Measurements from ENCODE around the gene CHCHD6. TPM values are rescaled to one million over a fixed set of nuclear protein-coding genes. Genes with fewer than 3 reads are reported as not detected.

Gene CHCHD6
- total RNA-seq, 1 donor from 2014 or later, result 31.0 TPM

DNA sequence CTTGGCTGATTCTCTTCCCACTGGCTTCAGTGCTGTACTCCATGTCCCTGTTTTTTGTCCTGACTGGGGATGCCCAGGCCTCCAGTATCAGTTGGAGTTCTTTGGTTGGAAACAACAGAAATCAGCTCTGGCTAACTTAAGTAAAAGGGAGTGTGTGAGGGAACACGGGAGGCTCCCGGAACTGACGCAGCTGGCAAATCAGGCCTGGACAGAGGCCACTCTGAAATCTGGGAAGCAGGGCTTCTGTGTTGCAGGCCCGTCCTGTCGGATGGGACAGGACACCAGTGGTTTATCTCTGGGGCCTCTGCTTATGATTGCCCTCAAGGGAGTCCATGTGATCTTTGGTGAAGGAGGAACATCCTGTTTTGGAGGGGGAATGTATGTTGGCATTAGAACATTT is 124.3 kb downstream of the CHCHD6 start:
- Mint-ChIP-seq H3K27ac (no peak overlapping the region), H3K4me1 (no peaks in the 10 kb centered on the region), H3K9me3 (no peaks in the 10 kb centered on the region), H3K4me3 (no peak overlapping the region), H3K36me3 (no peaks in the 10 kb centered on the region), H3K27me3 (ENCODE audit: low read depth) (no peaks in the 10 kb centered on the region)
- DNase-seq (ENCODE audit: low spot score in 2 of 2, unreplicated experiment in 2 of 2), result no peak
- TF ChIP-seq, protein P1, sequence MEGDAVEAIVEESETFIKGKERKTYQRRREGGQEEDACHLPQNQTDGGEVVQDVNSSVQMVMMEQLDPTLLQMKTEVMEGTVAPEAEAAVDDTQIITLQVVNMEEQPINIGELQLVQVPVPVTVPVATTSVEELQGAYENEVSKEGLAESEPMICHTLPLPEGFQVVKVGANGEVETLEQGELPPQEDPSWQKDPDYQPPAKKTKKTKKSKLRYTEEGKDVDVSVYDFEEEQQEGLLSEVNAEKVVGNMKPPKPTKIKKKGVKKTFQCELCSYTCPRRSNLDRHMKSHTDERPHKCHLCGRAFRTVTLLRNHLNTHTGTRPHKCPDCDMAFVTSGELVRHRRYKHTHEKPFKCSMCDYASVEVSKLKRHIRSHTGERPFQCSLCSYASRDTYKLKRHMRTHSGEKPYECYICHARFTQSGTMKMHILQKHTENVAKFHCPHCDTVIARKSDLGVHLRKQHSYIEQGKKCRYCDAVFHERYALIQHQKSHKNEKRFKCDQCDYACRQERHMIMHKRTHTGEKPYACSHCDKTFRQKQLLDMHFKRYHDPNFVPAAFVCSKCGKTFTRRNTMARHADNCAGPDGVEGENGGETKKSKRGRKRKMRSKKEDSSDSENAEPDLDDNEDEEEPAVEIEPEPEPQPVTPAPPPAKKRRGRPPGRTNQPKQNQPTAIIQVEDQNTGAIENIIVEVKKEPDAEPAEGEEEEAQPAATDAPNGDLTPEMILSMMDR (IDR thresholded peaks at IDR 0.05; ENCODE audit: unreplicated experiment), result no peak

DNA sequence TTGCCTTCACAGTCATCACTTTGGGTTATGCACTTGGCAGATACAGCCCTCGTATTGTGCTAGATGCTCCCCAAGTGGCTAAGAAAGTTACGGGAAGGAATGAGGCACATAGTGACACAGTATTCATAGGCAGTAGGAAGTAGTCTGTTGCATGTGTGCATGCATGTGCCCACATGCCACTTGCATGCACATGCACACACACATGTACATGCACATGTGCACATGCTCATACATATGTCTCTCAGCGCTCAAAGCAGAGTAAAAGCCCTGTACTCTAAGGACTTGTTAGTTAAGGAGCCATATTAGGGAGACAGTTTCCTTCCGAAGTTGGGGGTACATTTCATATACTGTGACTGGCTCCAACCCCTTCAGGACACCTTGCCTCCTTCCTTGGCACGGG is 128.9 kb downstream of the CHCHD6 start:
- Mint-ChIP-seq H3K4me3 (no peak overlapping the region), H3K36me3 (no peaks in the 10 kb centered on the region), H3K4me1 (peaks cover 5% of the 10 kb centered on the region), H3K9me3 (no peaks in the 10 kb centered on the region), H3K27me3 (ENCODE audit: low read depth) (no peaks in the 10 kb centered on the region), H3K27ac (no peak overlapping the region)
- TF ChIP-seq, protein P1 (IDR thresholded peaks at IDR 0.05; ENCODE audit: unreplicated experiment), result no peak
- no peak for DNase-seq (ENCODE audit: low spot score in 2 of 2, unreplicated experiment in 2 of 2)

DNA sequence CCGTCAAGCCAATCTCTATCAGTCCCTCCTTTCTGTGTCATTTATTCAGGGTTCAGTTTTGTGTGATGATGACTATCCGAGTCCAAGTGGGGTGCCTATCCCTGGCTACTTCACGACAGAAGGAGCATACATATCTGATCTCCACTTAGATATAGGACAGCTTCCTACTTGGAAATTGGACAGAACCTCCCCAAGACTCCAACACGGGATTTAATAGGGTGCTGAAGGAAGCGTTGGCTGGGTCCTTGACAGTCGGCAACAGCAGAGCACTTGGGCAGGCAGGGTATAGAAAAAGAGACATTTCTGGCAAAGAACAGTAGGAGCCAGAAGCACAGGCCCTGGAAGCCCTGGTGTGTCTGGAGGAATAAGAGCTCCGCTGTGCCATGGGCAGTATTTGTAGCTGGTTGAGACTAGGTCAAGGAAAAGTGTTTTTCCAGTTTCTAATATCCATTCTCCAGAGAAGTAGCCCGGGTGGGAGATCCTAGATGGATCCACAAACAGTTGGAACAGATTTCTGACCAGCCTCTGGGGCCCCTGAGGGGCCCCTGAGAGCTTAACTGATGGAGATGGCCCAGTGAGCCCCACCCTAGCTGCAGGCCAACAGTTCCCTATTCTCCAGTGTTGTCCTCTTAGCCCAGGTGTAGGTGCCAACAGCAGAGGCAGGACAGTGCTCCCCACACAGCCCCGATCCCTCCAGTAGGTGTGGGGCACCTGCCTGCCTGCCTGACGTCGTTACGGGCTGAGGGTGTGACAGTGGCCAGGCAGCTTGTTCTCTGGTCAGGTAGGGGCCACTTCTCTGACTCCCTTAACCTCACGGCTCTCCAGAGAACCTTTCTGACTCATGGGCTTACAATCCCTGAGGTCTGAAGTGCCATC is 130.8 kb downstream of the CHCHD6 start:
- Mint-ChIP-seq H3K4me1 (peaks cover 5% of the 10 kb centered on the region), H3K27ac (no peak overlapping the region)

DNA sequence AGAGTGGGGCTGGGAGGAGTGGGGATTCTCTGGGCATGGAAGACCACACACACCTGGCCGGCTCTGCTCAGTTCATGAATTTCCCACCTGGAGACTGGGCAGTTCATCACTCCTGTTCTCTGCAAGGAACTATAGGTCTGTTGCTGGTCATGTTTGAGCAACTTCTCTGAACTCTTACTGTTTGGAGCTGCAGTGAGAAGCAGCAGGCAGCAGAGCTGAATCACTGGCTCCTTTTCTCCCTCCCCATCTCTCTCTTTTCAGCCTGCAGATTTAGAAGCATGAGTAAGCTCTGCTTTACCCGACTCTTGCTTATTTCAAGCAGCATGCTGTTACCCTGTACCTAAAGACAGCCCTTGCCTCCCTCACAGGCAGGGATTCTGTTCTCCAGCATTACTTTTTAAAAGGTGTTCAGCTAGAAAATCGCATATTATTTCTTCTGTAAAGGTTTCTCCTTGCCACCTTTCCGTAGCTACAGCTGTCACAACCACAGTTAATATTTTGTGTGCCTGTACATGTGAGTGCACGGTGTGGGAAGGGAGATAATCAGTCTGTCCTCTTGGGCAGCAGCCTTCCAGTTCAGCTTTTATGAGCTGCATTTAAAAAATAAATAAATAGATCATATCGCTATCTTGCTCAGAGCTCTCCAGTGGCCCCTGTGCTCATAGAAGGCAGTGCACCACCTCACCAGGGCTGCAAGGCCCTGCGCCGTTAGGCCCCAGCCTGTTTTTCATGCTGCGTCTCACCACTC is 131.6 kb downstream of the CHCHD6 start:
- Mint-ChIP-seq H3K4me3 (no peak overlapping the region), H3K36me3 (peaks cover 2% of the 10 kb centered on the region), H3K4me1 (peaks cover 5% of the 10 kb centered on the region), H3K27ac (no peak overlapping the region), H3K9me3 (peaks cover 5% of the 10 kb centered on the region), H3K27me3 (ENCODE audit: low read depth) (no peaks in the 10 kb centered on the region)
- no peak for DNase-seq (ENCODE audit: low spot score in 2 of 2, unreplicated experiment in 2 of 2)
- TF ChIP-seq, protein P1 (IDR thresholded peaks at IDR 0.05; ENCODE audit: unreplicated experiment), result no peak

More for the DNA sequence above, 130.8 kb downstream of the CHCHD6 start:
- peaks cover under 1% of the 10 kb centered on the region for H3K36me3 Mint-ChIP-seq
- TF ChIP-seq, protein P1 (IDR thresholded peaks at IDR 0.05; ENCODE audit: unreplicated experiment), result no peak
- DNase-seq (ENCODE audit: low spot score in 2 of 2, unreplicated experiment in 2 of 2), result no peak
- H3K27me3 Mint-ChIP-seq (ENCODE audit: low read depth), result no peaks in the 10 kb centered on the region
- no peak overlapping the region for H3K4me3 Mint-ChIP-seq
- H3K9me3 Mint-ChIP-seq, result peaks cover under 1% of the 10 kb centered on the region

DNA sequence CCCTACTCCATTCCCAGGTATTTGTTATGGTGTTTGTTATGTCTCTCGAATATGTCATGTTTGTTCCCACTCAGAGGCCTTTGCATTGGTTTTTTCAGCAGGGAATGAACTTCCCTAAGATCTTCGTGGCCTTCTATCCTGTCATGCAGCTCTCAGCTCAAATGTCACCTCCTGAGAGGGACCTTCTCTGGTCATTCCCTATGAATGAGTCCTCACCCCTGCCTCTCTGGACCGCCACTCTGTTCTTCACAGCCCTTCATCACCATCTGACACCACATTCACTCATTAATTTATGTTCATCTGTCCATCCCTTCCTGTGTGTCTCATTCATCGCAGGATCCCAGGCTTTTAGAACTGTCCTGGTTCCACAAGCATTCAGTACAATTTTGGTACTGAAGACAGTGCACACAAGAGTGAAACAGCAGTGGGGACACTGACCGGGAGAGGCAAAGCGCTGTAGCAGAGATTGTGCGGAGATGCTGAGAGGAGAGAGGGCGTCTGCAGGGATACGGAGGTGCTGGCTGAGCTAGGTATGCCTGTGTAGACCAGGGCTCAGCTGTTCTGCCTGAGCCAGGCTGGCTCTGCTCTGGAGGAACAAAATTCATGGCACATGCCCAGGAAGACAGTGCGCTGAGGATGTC is 132.3 kb downstream of the CHCHD6 start:
- H3K9me3 Mint-ChIP-seq, result peaks cover 5% of the 10 kb centered on the region
- DNase-seq (ENCODE audit: low spot score in 2 of 2, unreplicated experiment in 2 of 2), result no peak
- H3K4me3 Mint-ChIP-seq, result no peak overlapping the region
- TF ChIP-seq, protein P1 (IDR thresholded peaks at IDR 0.05; ENCODE audit: unreplicated experiment), result no peak
- no peak overlapping the region for H3K27ac Mint-ChIP-seq
- H3K4me1 Mint-ChIP-seq, result peaks cover 5% of the 10 kb centered on the region
- H3K27me3 Mint-ChIP-seq (ENCODE audit: low read depth), result no peaks in the 10 kb centered on the region
- H3K36me3 Mint-ChIP-seq, result peaks cover 2% of the 10 kb centered on the region
